ENCODE results near the gene CNTN6.

DNA sequence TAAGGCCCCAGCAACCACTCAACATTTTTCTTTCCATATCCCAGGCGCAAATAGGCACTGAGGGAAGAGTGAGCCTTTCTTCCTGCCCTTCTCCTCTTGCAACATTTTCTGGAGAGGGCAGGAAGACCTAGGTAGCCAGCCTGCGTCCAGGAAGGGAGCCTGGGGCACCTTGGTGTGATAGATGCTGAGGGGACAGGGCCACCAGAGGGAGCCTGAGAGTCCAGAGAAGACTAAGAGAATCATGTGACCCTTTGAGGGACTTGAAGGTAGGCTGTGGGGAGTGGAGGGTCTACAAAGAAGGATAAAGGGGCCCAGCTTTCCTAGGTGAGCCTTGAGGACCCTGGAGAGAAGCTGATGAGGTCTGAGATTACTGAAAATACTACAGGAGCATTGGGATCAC lies 346.6 kb downstream of the CNTN6 start:
- TF ChIP-seq POLR2A (IDR thresholded peaks at IDR 0.05) (no peak), POLR2AphosphoS5 (IDR thresholded peaks at IDR 0.05) (no peak)
- TF ChIP-seq, protein P1, sequence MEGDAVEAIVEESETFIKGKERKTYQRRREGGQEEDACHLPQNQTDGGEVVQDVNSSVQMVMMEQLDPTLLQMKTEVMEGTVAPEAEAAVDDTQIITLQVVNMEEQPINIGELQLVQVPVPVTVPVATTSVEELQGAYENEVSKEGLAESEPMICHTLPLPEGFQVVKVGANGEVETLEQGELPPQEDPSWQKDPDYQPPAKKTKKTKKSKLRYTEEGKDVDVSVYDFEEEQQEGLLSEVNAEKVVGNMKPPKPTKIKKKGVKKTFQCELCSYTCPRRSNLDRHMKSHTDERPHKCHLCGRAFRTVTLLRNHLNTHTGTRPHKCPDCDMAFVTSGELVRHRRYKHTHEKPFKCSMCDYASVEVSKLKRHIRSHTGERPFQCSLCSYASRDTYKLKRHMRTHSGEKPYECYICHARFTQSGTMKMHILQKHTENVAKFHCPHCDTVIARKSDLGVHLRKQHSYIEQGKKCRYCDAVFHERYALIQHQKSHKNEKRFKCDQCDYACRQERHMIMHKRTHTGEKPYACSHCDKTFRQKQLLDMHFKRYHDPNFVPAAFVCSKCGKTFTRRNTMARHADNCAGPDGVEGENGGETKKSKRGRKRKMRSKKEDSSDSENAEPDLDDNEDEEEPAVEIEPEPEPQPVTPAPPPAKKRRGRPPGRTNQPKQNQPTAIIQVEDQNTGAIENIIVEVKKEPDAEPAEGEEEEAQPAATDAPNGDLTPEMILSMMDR (IDR thresholded peaks at IDR 0.05) = peak in 3 of 5 experiments; percentile 22 to 36 (median 27)

All from transverse colon (tissue), 4 donors.